HG03460 (cell line): ENCODE data around the gene GLI2.

Source experiments
- ATAC-seq: cut with Tn5 transposase; IDR thresholded peaks from one replicate; pipeline ENCODE4 v1.9.1; 2021; ENCODE audit not compliant: unreplicated experiment

Gene GLI2

GRCh38 chr2:120754067-120754960 is 18.6 kb downstream of the GLI2 start:
- ATAC-seq = no peak

GRCh38 chr2:120758181-120759144 is 22.8 kb downstream of the GLI2 start:
- no peak for ATAC-seq

GRCh38 chr2:120759543-120760331 is 24.1 kb downstream of the GLI2 start:
- no peak for ATAC-seq

GRCh38 chr2:120760446-120761135 is 24.9 kb downstream of the GLI2 start:
- ATAC-seq = no peak

GRCh38 chr2:120761164-120761861 is 25.6 kb downstream of the GLI2 start:
- no peak for ATAC-seq

GRCh38 chr2:120761911-120762310 is 26.2 kb downstream of the GLI2 start:
- no peak for ATAC-seq

GRCh38 chr2:120762341-120763061 is 26.8 kb downstream of the GLI2 start:
- no peak for ATAC-seq

- no peak for ATAC-seq
Measured at GRCh38 chr2:120763508-120763907, 27.8 kb downstream of the GLI2 start.

- ATAC-seq = no peak
Measured at GRCh38 chr2:120763931-120764330, 28.3 kb downstream of the GLI2 start.

- no peak for ATAC-seq
Measured at GRCh38 chr2:120764492-120764891, 28.8 kb downstream of the GLI2 start.

GRCh38 chr2:120764991-120765677 is 29.5 kb downstream of the GLI2 start:
- ATAC-seq = no peak

- ATAC-seq = no peak
Measured at GRCh38 chr2:120765678-120766469, 30.2 kb downstream of the GLI2 start.

- ATAC-seq = no peak
Measured at GRCh38 chr2:120766470-120767351, 31.0 kb downstream of the GLI2 start.

- ATAC-seq = no peak
Measured at GRCh38 chr2:120767486-120768005, 31.9 kb downstream of the GLI2 start.

- no peak for ATAC-seq
Measured at GRCh38 chr2:120768112-120769048, 32.7 kb downstream of the GLI2 start.
